Measurements from ENCODE around the gene CLCA1.
A peak's percentile ranks its signal among the peaks of the same experiment; 100 is the strongest.

- TF ChIP-seq CTCF (IDR thresholded peaks at IDR 0.05; ENCODE audit: poor library complexity): peak; percentile 25
- TF ChIP-seq EZH2phosphoT487 (IDR thresholded peaks at IDR 0.05; ENCODE audit: low read depth, severe bottlenecking, unreplicated experiment): no peak
Observed at GRCh38 chr1:86515597-86515996, 46.9 kb downstream of the CLCA1 start.
